OCI-LY1 (cell line): ENCODE data around the gene DNAJC30.

Experiments used
- CTCF ChIP-seq: fragments of 200-600 bp; sonication (generic), shearing (Covaris generic); IDR thresholded peaks from 2 replicates; pipeline ENCODE4 v1.5.1; 2017; ENCODE audit warnings: mild to moderate bottlenecking, antibody characterized with exemption, low read length, moderate library complexity, mixed read lengths
- EZH2 ChIP-seq: fragments of 200-600 bp; sonication (generic), shearing (Covaris generic); IDR thresholded peaks from 2 replicates; pipeline ENCODE4 v1.8.0; 2017; ENCODE audit warnings: borderline replicate concordance, mixed run types, mild to moderate bottlenecking, antibody characterized with exemption, low read length, moderate library complexity, mixed read lengths

GRCh38 chr7:73647725-73648592 lies 35.3 kb downstream of the DNAJC30 start:
- TF ChIP-seq CTCF (no peak), EZH2 (no peak)
